Measurements from ENCODE around the gene COG7. TPM values are rescaled to one million over a fixed set of nuclear protein-coding genes. Genes with fewer than 3 reads are reported as not detected.

The COG7 gene
- total RNA-seq, 2 donors from 2014 or later, result 9.0 to 11.2 TPM

- H3K27ac ChIP-seq, result no peak overlapping the region
- H3K36me3 ChIP-seq, result peaks cover 89% of the 10 kb centered on the region
- DNase-seq (ENCODE audit: low spot score), result no peak
- TF ChIP-seq, protein P1, sequence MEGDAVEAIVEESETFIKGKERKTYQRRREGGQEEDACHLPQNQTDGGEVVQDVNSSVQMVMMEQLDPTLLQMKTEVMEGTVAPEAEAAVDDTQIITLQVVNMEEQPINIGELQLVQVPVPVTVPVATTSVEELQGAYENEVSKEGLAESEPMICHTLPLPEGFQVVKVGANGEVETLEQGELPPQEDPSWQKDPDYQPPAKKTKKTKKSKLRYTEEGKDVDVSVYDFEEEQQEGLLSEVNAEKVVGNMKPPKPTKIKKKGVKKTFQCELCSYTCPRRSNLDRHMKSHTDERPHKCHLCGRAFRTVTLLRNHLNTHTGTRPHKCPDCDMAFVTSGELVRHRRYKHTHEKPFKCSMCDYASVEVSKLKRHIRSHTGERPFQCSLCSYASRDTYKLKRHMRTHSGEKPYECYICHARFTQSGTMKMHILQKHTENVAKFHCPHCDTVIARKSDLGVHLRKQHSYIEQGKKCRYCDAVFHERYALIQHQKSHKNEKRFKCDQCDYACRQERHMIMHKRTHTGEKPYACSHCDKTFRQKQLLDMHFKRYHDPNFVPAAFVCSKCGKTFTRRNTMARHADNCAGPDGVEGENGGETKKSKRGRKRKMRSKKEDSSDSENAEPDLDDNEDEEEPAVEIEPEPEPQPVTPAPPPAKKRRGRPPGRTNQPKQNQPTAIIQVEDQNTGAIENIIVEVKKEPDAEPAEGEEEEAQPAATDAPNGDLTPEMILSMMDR (IDR thresholded peaks at IDR 0.05), result no peak
- H3K27me3 ChIP-seq, result no peaks in the 10 kb centered on the region
- H3K4me3 ChIP-seq, result no peak overlapping the region
- H3K4me1 ChIP-seq, result no peaks in the 10 kb centered on the region
- no peaks in the 10 kb centered on the region for H3K9me3 ChIP-seq
These were observed 29.8 kb upstream of the COG7 start for GRCh38 chr16:23482778-23483177.

GRCh38 chr16:23480257-23480656 lies 27.3 kb upstream of the COG7 start:
- DNase-seq (ENCODE audit: low spot score), result no peak
- TF ChIP-seq, protein P1 (IDR thresholded peaks at IDR 0.05), result no peak
- Histone ChIP-seq H3K4me3 (no peak overlapping the region), H3K9me3 (no peaks in the 10 kb centered on the region), H3K27me3 (no peaks in the 10 kb centered on the region), H3K36me3 (peaks cover 90% of the 10 kb centered on the region), H3K4me1 (no peaks in the 10 kb centered on the region), H3K27ac (no peak overlapping the region)

- Histone ChIP-seq H3K4me3 (no peak overlapping the region), H3K36me3 (peaks cover 94% of the 10 kb centered on the region), H3K4me1 (no peaks in the 10 kb centered on the region), H3K27me3 (no peaks in the 10 kb centered on the region), H3K27ac (no peak overlapping the region), H3K9me3 (no peaks in the 10 kb centered on the region)
- TF ChIP-seq, protein P1 (IDR thresholded peaks at IDR 0.05), result no peak
- DNase-seq (ENCODE audit: low spot score), result no peak
These were observed 26.1 kb upstream of the COG7 start for GRCh38 chr16:23479138-23479537.

- Histone ChIP-seq H3K27me3 (no peaks in the 10 kb centered on the region), H3K36me3 (peaks cover 97% of the 10 kb centered on the region), H3K27ac (no peak overlapping the region), H3K4me3 (no peak overlapping the region), H3K9me3 (no peaks in the 10 kb centered on the region), H3K4me1 (no peaks in the 10 kb centered on the region)
- TF ChIP-seq, protein P1 (IDR thresholded peaks at IDR 0.05), result no peak
- no peak for DNase-seq (ENCODE audit: low spot score)
These were observed 25.6 kb upstream of the COG7 start for GRCh38 chr16:23478566-23478965.

GRCh38 chr16:23476289-23476688 lies 23.3 kb upstream of the COG7 start:
- Histone ChIP-seq H3K9me3 (no peaks in the 10 kb centered on the region), H3K4me3 (no peak overlapping the region), H3K27ac (no peak overlapping the region), H3K36me3 (peaks cover 96% of the 10 kb centered on the region), H3K27me3 (no peaks in the 10 kb centered on the region), H3K4me1 (no peaks in the 10 kb centered on the region)
- TF ChIP-seq, protein P1 (IDR thresholded peaks at IDR 0.05), result no peak
- no peak for DNase-seq (ENCODE audit: low spot score)

DNA sequence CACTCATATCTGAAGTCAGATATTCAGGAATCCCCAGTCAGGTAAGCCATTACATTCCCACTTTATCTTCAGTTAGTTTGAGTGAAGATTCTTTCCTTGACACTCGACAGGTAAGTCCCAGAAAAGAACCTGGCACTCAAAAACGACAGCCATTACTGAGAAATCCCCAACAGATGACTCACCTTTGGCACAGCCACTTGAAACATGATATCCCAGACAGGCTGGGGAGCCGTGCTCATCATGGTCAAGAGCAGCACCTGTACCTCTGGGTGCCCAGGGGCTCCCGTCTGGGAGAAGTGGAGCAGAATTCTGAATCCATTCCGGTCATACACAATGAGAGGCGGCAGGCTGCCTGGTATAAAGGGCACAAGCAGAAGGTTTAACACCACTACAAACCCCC lies 16.8 kb upstream of the COG7 start:
- H3K9me3 ChIP-seq, result no peaks in the 10 kb centered on the region
- no peaks in the 10 kb centered on the region for H3K4me1 ChIP-seq
- DNase-seq (ENCODE audit: low spot score), result no peak
- no peak overlapping the region for H3K27ac ChIP-seq
- TF ChIP-seq, protein P1 (IDR thresholded peaks at IDR 0.05), result no peak
- H3K4me3 ChIP-seq, result no peak overlapping the region
- H3K27me3 ChIP-seq, result no peaks in the 10 kb centered on the region
- peaks cover 81% of the 10 kb centered on the region for H3K36me3 ChIP-seq
